SU-DHL-6 (cell line): ENCODE results near the gene BTBD9.

Source experiments
- H2AFZ ChIP-seq: fragments of 200-600 bp; sonication (generic); 2 replicates; pipeline ENCODE4 v1.6.1; 2014; ENCODE audit warnings: low read depth, mild to moderate bottlenecking, moderate library complexity, mixed read lengths, antibody characterized with exemption, low read length; ENCODE audit not compliant: severe bottlenecking
- H3F3A ChIP-seq: fragments of 200-600 bp; shearing (Covaris generic); 2 replicates; pipeline ENCODE4 v1.6.0; 2016; ENCODE audit warnings: antibody characterized with exemption, mild to moderate bottlenecking; ENCODE audit not compliant: insufficient read depth
- H3K27ac ChIP-seq: fragments of 200-600 bp; sonication (generic); 2 replicates; pipeline ENCODE4 v1.5.1; 2016; ENCODE audit warnings: low read depth, mild to moderate bottlenecking, low read length, moderate library complexity, mixed read lengths
- H3K27me3 ChIP-seq: fragments of 200-600 bp; sonication (generic), shearing (Covaris generic); 2 replicates; pipeline ENCODE4 v1.6.0; 2014; ENCODE audit warnings: mild to moderate bottlenecking, low read length
- H3K36me3 ChIP-seq: fragments of 200-600 bp; sonication (generic); 2 replicates; pipeline ENCODE4 v1.6.1; 2014; ENCODE audit warnings: mild to moderate bottlenecking, low read length, mixed read lengths
- H3K4me2 ChIP-seq: fragments of 300-600, 200-600 bp; shearing (Covaris generic), sonication (generic); 2 replicates; pipeline ENCODE4 v1.6.0; 2014; ENCODE audit warnings: low read length, low read depth, mild to moderate bottlenecking; ENCODE audit not compliant: poor library complexity, severe bottlenecking
- H3K4me3 ChIP-seq: fragments of 200-600 bp; sonication (generic); 2 replicates; pipeline ENCODE4 v1.5.1; 2014; ENCODE audit warnings: antibody characterized with exemption, low read length, mild to moderate bottlenecking, mixed read lengths; ENCODE audit not compliant: insufficient read depth, poor library complexity, severe bottlenecking
- H3K79me2 ChIP-seq: fragments of 200-600 bp; sonication (generic); 2 replicates; pipeline ENCODE4 v1.6.1; 2014; ENCODE audit warnings: mild to moderate bottlenecking, low read length, moderate library complexity; ENCODE audit not compliant: insufficient read depth
- H3K9ac ChIP-seq: fragments of 200-600 bp; sonication (generic); 2 replicates; pipeline ENCODE4 v1.7.0; 2014; ENCODE audit warnings: mild to moderate bottlenecking, low read length
- H3K9me2 ChIP-seq: fragments of 200-600 bp; sonication (generic); replicated peaks from 2 replicates; pipeline ENCODE4 v1.6.1; 2014; ENCODE audit warnings: low read length; ENCODE audit not compliant: insufficient read depth
- H3K9me3 ChIP-seq: fragments of 200-600 bp; sonication (generic); 2 replicates; pipeline ENCODE4 v1.6.1; 2014; ENCODE audit warnings: low read length, mixed read lengths; ENCODE audit not compliant: insufficient read depth
- H4K20me1 ChIP-seq: fragments of 200-600 bp; sonication (generic); 2 replicates; pipeline ENCODE4 v1.6.1; 2014; ENCODE audit warnings: low read depth, mild to moderate bottlenecking, antibody characterized with exemption, low read length, moderate library complexity, mixed read lengths
- EZH2phosphoT487 ChIP-seq: fragments of 200-600 bp; sonication (generic), shearing (Covaris generic); conservative IDR thresholded peaks from 2 replicates; pipeline ENCODE4 v1.6.1; 2018; ENCODE audit warnings: mild to moderate bottlenecking, antibody characterized with exemption, low read length, moderate library complexity, mixed read lengths
- TF ChIP-seq, protein P1 (sequence below): fragments of 200-600 bp; sonication (generic); IDR thresholded peaks from one replicate; pipeline ENCODE4 v1.5.1; 2017; ENCODE audit warnings: antibody characterized with exemption, mild to moderate bottlenecking, low read length, moderate library complexity; ENCODE audit not compliant: insufficient read depth, poor library complexity, severe bottlenecking

Gene BTBD9

DNA sequence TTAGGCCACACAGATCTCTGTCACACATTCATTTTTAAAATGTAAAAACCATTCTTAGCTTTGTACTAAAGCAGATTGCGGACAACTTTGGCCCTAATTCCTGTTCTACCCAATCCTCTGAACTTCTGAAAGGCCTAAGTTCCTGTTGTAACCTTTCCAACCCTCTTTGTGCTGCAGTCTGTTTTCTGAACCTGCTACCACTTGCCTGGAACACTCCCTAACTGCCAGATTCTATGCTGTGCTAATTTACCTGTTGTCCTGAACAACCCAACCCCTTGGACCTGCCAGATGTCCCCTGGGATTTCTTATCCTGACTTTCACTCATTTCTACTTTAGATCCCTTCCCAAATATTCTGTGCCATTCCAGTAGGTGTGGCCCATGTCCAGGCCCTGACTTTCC, 421.5 kb downstream of the BTBD9 start:
- Histone ChIP-seq H3K9me2 (no peaks in the 10 kb centered on the region), H3K9me3 (no peaks in the 10 kb centered on the region), H3K27ac (no peak overlapping the region), H4K20me1 (no peaks in the 10 kb centered on the region; the same call in 1 of the 2 replicates), H2AFZ (no peak overlapping the region), H3K4me2 (no peak overlapping the region), H3K79me2 (no peaks in the 10 kb centered on the region), H3K9ac (no peak overlapping the region), H3K4me3 (no peak overlapping the region), H3F3A (no peaks in the 10 kb centered on the region), H3K27me3 (no peaks in the 10 kb centered on the region), H3K36me3 (no peaks in the 10 kb centered on the region)
- TF ChIP-seq, protein P1, sequence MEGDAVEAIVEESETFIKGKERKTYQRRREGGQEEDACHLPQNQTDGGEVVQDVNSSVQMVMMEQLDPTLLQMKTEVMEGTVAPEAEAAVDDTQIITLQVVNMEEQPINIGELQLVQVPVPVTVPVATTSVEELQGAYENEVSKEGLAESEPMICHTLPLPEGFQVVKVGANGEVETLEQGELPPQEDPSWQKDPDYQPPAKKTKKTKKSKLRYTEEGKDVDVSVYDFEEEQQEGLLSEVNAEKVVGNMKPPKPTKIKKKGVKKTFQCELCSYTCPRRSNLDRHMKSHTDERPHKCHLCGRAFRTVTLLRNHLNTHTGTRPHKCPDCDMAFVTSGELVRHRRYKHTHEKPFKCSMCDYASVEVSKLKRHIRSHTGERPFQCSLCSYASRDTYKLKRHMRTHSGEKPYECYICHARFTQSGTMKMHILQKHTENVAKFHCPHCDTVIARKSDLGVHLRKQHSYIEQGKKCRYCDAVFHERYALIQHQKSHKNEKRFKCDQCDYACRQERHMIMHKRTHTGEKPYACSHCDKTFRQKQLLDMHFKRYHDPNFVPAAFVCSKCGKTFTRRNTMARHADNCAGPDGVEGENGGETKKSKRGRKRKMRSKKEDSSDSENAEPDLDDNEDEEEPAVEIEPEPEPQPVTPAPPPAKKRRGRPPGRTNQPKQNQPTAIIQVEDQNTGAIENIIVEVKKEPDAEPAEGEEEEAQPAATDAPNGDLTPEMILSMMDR = no peak
- no peak for TF ChIP-seq EZH2phosphoT487

- H2AFZ ChIP-seq = no peak overlapping the region
- TF ChIP-seq EZH2phosphoT487 = no peak
- TF ChIP-seq, protein P1 = no peak
- H4K20me1 ChIP-seq = no peaks in the 10 kb centered on the region; the same call in 1 of the 2 replicates
- no peak overlapping the region for H3K4me2 ChIP-seq
- H3K36me3 ChIP-seq = no peaks in the 10 kb centered on the region
- no peaks in the 10 kb centered on the region for H3K9me2 ChIP-seq
- no peak overlapping the region for H3K27ac ChIP-seq
- H3K79me2 ChIP-seq = no peaks in the 10 kb centered on the region
- no peak overlapping the region for H3K4me3 ChIP-seq
- H3K27me3 ChIP-seq = no peaks in the 10 kb centered on the region
- H3F3A ChIP-seq = no peaks in the 10 kb centered on the region
- H3K9me3 ChIP-seq = no peaks in the 10 kb centered on the region
- no peak overlapping the region for H3K9ac ChIP-seq
Measured at GRCh38 chr6:38216451-38216850, 423.3 kb downstream of the BTBD9 start.

GRCh38 chr6:38215651-38216311, 423.9 kb downstream of the BTBD9 start:
- Histone ChIP-seq H3K27me3 (no peaks in the 10 kb centered on the region), H3K9me2 (no peaks in the 10 kb centered on the region), H2AFZ (no peak overlapping the region), H3K4me3 (no peak overlapping the region), H3K4me2 (no peak overlapping the region), H3K36me3 (no peaks in the 10 kb centered on the region), H4K20me1 (no peaks in the 10 kb centered on the region; the same call in 1 of the 2 replicates), H3K9ac (no peak overlapping the region), H3K27ac (no peak overlapping the region), H3F3A (no peaks in the 10 kb centered on the region), H3K79me2 (no peaks in the 10 kb centered on the region), H3K9me3 (no peaks in the 10 kb centered on the region)
- TF ChIP-seq EZH2phosphoT487 = no peak

- Histone ChIP-seq H2AFZ (no peak overlapping the region), H3K9ac (no peak overlapping the region), H4K20me1 (no peaks in the 10 kb centered on the region; the same call in 1 of the 2 replicates), H3K79me2 (no peaks in the 10 kb centered on the region), H3K9me3 (no peaks in the 10 kb centered on the region), H3F3A (no peaks in the 10 kb centered on the region), H3K27me3 (no peaks in the 10 kb centered on the region), H3K4me2 (no peak overlapping the region), H3K9me2 (no peaks in the 10 kb centered on the region), H3K27ac (no peak overlapping the region), H3K4me3 (no peak overlapping the region), H3K36me3 (no peaks in the 10 kb centered on the region)
- TF ChIP-seq EZH2phosphoT487 = no peak
- TF ChIP-seq, protein P1 = no peak
Measured at GRCh38 chr6:38215225-38215624, 424.5 kb downstream of the BTBD9 start.
